Gastroesophageal sphincter (tissue), 3 donors: ENCODE measurements around the gene AP3B2.

ENCODE experiments used
- CTCF ChIP-seq, 4 experiments: fragments of 200-600 bp in 2 of 4; fragments of 450-650 bp in 2 of 4; sonication (generic) in 1 of 4; IDR thresholded peaks; one replicate each; pipeline ENCODE4 v1.5.1; 2017 to 2019; ENCODE audit warnings: antibody characterized with exemption in 4 of 4, mild to moderate bottlenecking in 2 of 4, moderate library complexity in 2 of 4
- EP300 ChIP-seq: sonication (generic); formaldehyde crosslinking; IDR thresholded peaks from one replicate; pipeline ENCODE4 v1.6.1; 2017; ENCODE audit warnings: antibody characterized with exemption, mild to moderate bottlenecking
- POLR2A ChIP-seq, 2 donors: fragments of 450-650 bp; IDR thresholded peaks; one replicate each; pipeline ENCODE4 v1.6.1; 2017; ENCODE audit warnings: antibody characterized with exemption in 2 of 2, mild to moderate bottlenecking in 2 of 2, moderate library complexity in 1 of 2
- POLR2AphosphoS5 ChIP-seq: sonication (generic); formaldehyde crosslinking; IDR thresholded peaks from one replicate; pipeline ENCODE4 v1.6.1; 2017; ENCODE audit warnings: antibody characterized with exemption

- TF ChIP-seq CTCF (IDR thresholded peaks at IDR 0.05) (no peak), POLR2AphosphoS5 (no peak), EP300 (no peak), POLR2A (IDR thresholded peaks at IDR 0.05) (no peak)
Measured at GRCh38 chr15:82648257-82649103, 61.2 kb downstream of the AP3B2 start.
